DOHH2 (cell line): Measurements from ENCODE around the gene PLTP.

Source experiments
- H3F3A ChIP-seq: fragments of 200-600 bp; sonication (generic), shearing (Covaris generic); 2 replicates; pipeline ENCODE4 v1.6.0; 2016; ENCODE audit warnings: antibody characterized with exemption, mild to moderate bottlenecking; ENCODE audit not compliant: control insufficient read depth, insufficient read depth
- H3K27ac ChIP-seq: fragments of 200-600 bp; sonication (generic); 2 replicates; pipeline ENCODE4 v1.5.1; 2014; ENCODE audit warnings: low read depth, mild to moderate bottlenecking, low read length, moderate library complexity
- H3K27me3 ChIP-seq: fragments of 200-600 bp; sonication (generic); 2 replicates; pipeline ENCODE4 v1.6.1; 2014; ENCODE audit warnings: mild to moderate bottlenecking, low read length, mixed read lengths; ENCODE audit not compliant: control insufficient read depth
- H3K36me3 ChIP-seq: fragments of 200-600 bp; sonication (generic); 2 replicates; pipeline ENCODE4 v1.6.1; 2014; ENCODE audit warnings: mild to moderate bottlenecking, low read length, moderate library complexity, mixed read lengths; ENCODE audit not compliant: control insufficient read depth
- H3K4me1 ChIP-seq: fragments of 200-600 bp; sonication (generic); 2 replicates; pipeline ENCODE4 v1.6.1; 2014; ENCODE audit warnings: mild to moderate bottlenecking, low read length, mixed read lengths; ENCODE audit not compliant: control insufficient read depth
- H3K4me2 ChIP-seq: fragments of 200-600 bp; sonication (generic); 2 replicates; pipeline ENCODE4 v1.6.0; 2014; ENCODE audit warnings: mild to moderate bottlenecking, low read length, moderate library complexity
- H3K4me3 ChIP-seq: fragments of 200-600 bp; sonication (generic); 2 replicates; pipeline ENCODE4 v1.5.1; 2014; ENCODE audit warnings: mild to moderate bottlenecking, low read length, mixed read lengths
- H3K79me2 ChIP-seq: fragments of 200-600 bp; sonication (generic); 2 replicates; pipeline ENCODE4 v1.6.1; 2014; ENCODE audit warnings: mild to moderate bottlenecking, low read length, mixed read lengths; ENCODE audit not compliant: control insufficient read depth
- H3K9me2 ChIP-seq: fragments of 200-600 bp; sonication (generic); replicated peaks from 2 replicates; pipeline ENCODE4 v1.6.1; 2014; ENCODE audit warnings: mild to moderate bottlenecking, low read length, mixed read lengths; ENCODE audit not compliant: control insufficient read depth
- H3K9me3 ChIP-seq: fragments of 200-600 bp; sonication (generic); 2 replicates; pipeline ENCODE4 v1.6.1; 2014; ENCODE audit warnings: antibody characterized with exemption, low read length, mixed read lengths; ENCODE audit not compliant: control insufficient read depth, insufficient read depth
- H4K20me1 ChIP-seq: fragments of 200-600 bp; sonication (generic); 2 replicates; pipeline ENCODE4 v1.6.0; 2014; ENCODE audit warnings: low read depth, mild to moderate bottlenecking, antibody characterized with exemption, low read length, moderate library complexity; ENCODE audit not compliant: control insufficient read depth, insufficient read depth
- CTCF ChIP-seq: fragments of 200-600 bp; sonication (generic); IDR thresholded peaks from one replicate; pipeline ENCODE4 v1.5.1; 2014; ENCODE audit warnings: antibody characterized with exemption, mild to moderate bottlenecking, low read depth, low read length; ENCODE audit not compliant: poor library complexity, severe bottlenecking
- EZH2phosphoT487 ChIP-seq: fragments of 200-600 bp; sonication (generic); IDR thresholded peaks from 2 replicates; pipeline ENCODE4 v1.6.1; 2017; ENCODE audit warnings: borderline replicate concordance, mild to moderate bottlenecking, antibody characterized with exemption, low read length, moderate library complexity, mixed read lengths

The PLTP gene

GRCh38 chr20:45952861-45953260 lies 40.9 kb upstream of the PLTP start:
- Histone ChIP-seq H3K4me2 (no peak overlapping the region), H3K9me3 (no peaks in the 10 kb centered on the region), H3K27ac (no peak overlapping the region), H3K36me3 (peaks cover 60% of the 10 kb centered on the region), H3K4me3 (no peak overlapping the region), H3K9me2 (no peaks in the 10 kb centered on the region), H3K27me3 (no peaks in the 10 kb centered on the region), H3F3A (no peaks in the 10 kb centered on the region), H4K20me1 (no peaks in the 10 kb centered on the region), H3K4me1 (peaks cover 8% of the 10 kb centered on the region), H3K79me2 (no peaks in the 10 kb centered on the region)
- TF ChIP-seq EZH2phosphoT487: no peak

- peaks cover 60% of the 10 kb centered on the region for H3K36me3 ChIP-seq
- H3K27me3 ChIP-seq: no peaks in the 10 kb centered on the region
- H4K20me1 ChIP-seq: no peaks in the 10 kb centered on the region
- no peak for TF ChIP-seq CTCF
- no peak for TF ChIP-seq EZH2phosphoT487
- no peak overlapping the region for H3K4me3 ChIP-seq
- no peak overlapping the region for H3K4me2 ChIP-seq
- H3K9me2 ChIP-seq: no peaks in the 10 kb centered on the region
- H3K4me1 ChIP-seq: peaks cover 8% of the 10 kb centered on the region
- H3K27ac ChIP-seq: no peak overlapping the region
- H3K9me3 ChIP-seq: no peaks in the 10 kb centered on the region
- no peaks in the 10 kb centered on the region for H3K79me2 ChIP-seq
- no peaks in the 10 kb centered on the region for H3F3A ChIP-seq
Measured at GRCh38 chr20:45951925-45952834, 40.2 kb upstream of the PLTP start.

GRCh38 chr20:45950330-45950646 lies 38.3 kb upstream of the PLTP start:
- H3K4me1 ChIP-seq: peaks cover 8% of the 10 kb centered on the region
- peaks cover 74% of the 10 kb centered on the region for H3K36me3 ChIP-seq
- H3K9me2 ChIP-seq: no peaks in the 10 kb centered on the region
- H4K20me1 ChIP-seq: no peaks in the 10 kb centered on the region
- no peaks in the 10 kb centered on the region for H3F3A ChIP-seq
- no peak overlapping the region for H3K4me3 ChIP-seq
- no peaks in the 10 kb centered on the region for H3K9me3 ChIP-seq
- TF ChIP-seq CTCF (no peak), EZH2phosphoT487 (no peak)
- no peaks in the 10 kb centered on the region for H3K79me2 ChIP-seq
- no peaks in the 10 kb centered on the region for H3K27me3 ChIP-seq
- H3K4me2 ChIP-seq: no peak overlapping the region
- H3K27ac ChIP-seq: no peak overlapping the region

GRCh38 chr20:45949542-45950329 lies 37.8 kb upstream of the PLTP start:
- no peak overlapping the region for H3K4me2 ChIP-seq
- H3K27ac ChIP-seq: no peak overlapping the region
- no peaks in the 10 kb centered on the region for H3K9me3 ChIP-seq
- TF ChIP-seq EZH2phosphoT487 (no peak), CTCF (no peak)
- H3F3A ChIP-seq: no peaks in the 10 kb centered on the region
- H4K20me1 ChIP-seq: no peaks in the 10 kb centered on the region
- peaks cover 80% of the 10 kb centered on the region for H3K36me3 ChIP-seq
- no peak overlapping the region for H3K4me3 ChIP-seq
- no peaks in the 10 kb centered on the region for H3K9me2 ChIP-seq
- H3K4me1 ChIP-seq: peaks cover 8% of the 10 kb centered on the region
- no peaks in the 10 kb centered on the region for H3K27me3 ChIP-seq
- no peaks in the 10 kb centered on the region for H3K79me2 ChIP-seq
